Panc1 (cell line): ENCODE results near the gene TBC1D9B.

ENCODE experiments used
- CTCF ChIP-seq: fragments of 450-650 bp; IDR thresholded peaks from 2 replicates; pipeline ENCODE4 v1.5.1; 2017; ENCODE audit warnings: mild to moderate bottlenecking
- POLR2AphosphoS5 ChIP-seq: IDR thresholded peaks from 2 replicates; pipeline ENCODE4 v1.6.1; 2012; ENCODE audit warnings: mild to moderate bottlenecking, low read depth, low read length, moderate library complexity
- REST ChIP-seq, 2 experiments: IDR thresholded peaks; 2 replicates each; pipeline ENCODE4 v1.6.1; 2011 to 2012; ENCODE audit warnings: low read depth in 2 of 2, control low read depth in 1 of 2, low read length in 1 of 2, mild to moderate bottlenecking in 1 of 2, moderate library complexity in 1 of 2; ENCODE audit not compliant: insufficient read depth in 1 of 2

- TF ChIP-seq REST (IDR thresholded peaks at IDR 0.05; ENCODE audit: insufficient read depth in 1 of 2, low read depth in 2 of 2, low read length in 1 of 2) (no peak), POLR2AphosphoS5 (no peak), CTCF (no peak)
These were observed 53.3 kb downstream of the TBC1D9B start for GRCh38 chr5:179854356-179854755.
